ENCODE data around the gene VPS29. TPM values are rescaled to one million over a fixed set of nuclear protein-coding genes. Genes with fewer than 3 reads are reported as not detected.

Gene VPS29
- polyA plus RNA-seq, 1 of the 3 experiments (the other 2 are of a cell fraction) = 110 TPM

- no peaks in the 10 kb centered on the region for H3K27me3 ChIP-seq (ENCODE audit: insufficient read depth)
- H4K20me1 ChIP-seq (ENCODE audit: insufficient read depth) = no peaks in the 10 kb centered on the region
- peaks cover 8% of the 10 kb centered on the region in 2 experiments for H3K4me1 ChIP-seq (ENCODE audit: control insufficient read depth in 1 of 2, insufficient read depth in 2 of 2, low read depth in 1 of 2, low read length in 1 of 2)
- H3K36me3 ChIP-seq (replicated peaks in 1 of 2; ENCODE audit: control insufficient read depth in 1 of 2, insufficient read depth in 2 of 2, low read length in 1 of 2) = peaks cover 0 to 13% of the 10 kb centered on the region in 2 experiments
- peak within 1 kb of the TSS; percentile 92 to 94 for H3K27ac ChIP-seq (ENCODE audit: low read depth in 2 of 2, low read length in 1 of 2)
- H2AFZ ChIP-seq (ENCODE audit: low read depth) = peak within 1 kb of the TSS; percentile 96
- H3K9me2 ChIP-seq = no peaks in the 10 kb centered on the region
- H3K79me2 ChIP-seq (ENCODE audit: insufficient read depth) = peaks cover 52% of the 10 kb centered on the region
- POLR2A ChIA-PET = interaction anchor here (0.6 to 2.0 kb wide), 7 partner anchors 10 to 629 kb away, joined by 3 to 26 read pairs (median 6); partner anchors contain the start of genes ARPC3 and TCTN1
- peak within 1 kb of the TSS; percentile 92 for H3K9ac ChIP-seq
- no peaks in the 10 kb centered on the region for H3K9me3 ChIP-seq
- CTCF ChIA-PET = interaction anchor here (0.6 to 7.1 kb wide), 44 partner anchors 10 to 854 kb away, joined by 3 to 84 read pairs (median 4); partner anchors contain the start of genes ARPC3, HVCN1, RAD9B and VPS29
- H3F3A ChIP-seq (replicated peaks; ENCODE audit: insufficient read depth) = peaks cover 15% of the 10 kb centered on the region
- peak within 1 kb of the TSS; percentile 99 for H3K4me2 ChIP-seq
- peak within 1 kb of the TSS; percentile 78 to 82 for H3K4me3 ChIP-seq (ENCODE audit: low read depth in 2 of 2, low read length in 1 of 2)
- WGBS (ENCODE audit: low lambda C conversion rate) = 0% methylated on average over 49 of the region's 78 CpGs
- DNase-seq = peak; percentile 93
- peak; percentile 31; the same call in 1 of the 2 replicates for TF ChIP-seq PBX3 (IDR thresholded peaks at IDR 0.05)
- no peak for TF ChIP-seq FOXJ3 (CRISPR knock-in tag; IDR thresholded peaks at IDR 0.05)
- TF ChIP-seq FOXM1 (IDR thresholded peaks at IDR 0.05; ENCODE audit: low read depth) = no peak
- TF ChIP-seq SMC3 (IDR thresholded peaks at IDR 0.05; ENCODE audit: low read depth, low read length) = no peak
- no peak for TF ChIP-seq IRF3 (IDR thresholded peaks at IDR 0.05; ENCODE audit: low read depth, low read length)
- peak; percentile 86 for TF ChIP-seq POLR2AphosphoS5 (IDR thresholded peaks at IDR 0.05; ENCODE audit: low read depth, low read length)
- peak; percentile 96 for TF ChIP-seq MXI1 (IDR thresholded peaks at IDR 0.05; ENCODE audit: low read depth, low read length)
- peak; percentile 9; the same call in 1 of the 2 replicates for TF ChIP-seq YY1 (IDR thresholded peaks at IDR 0.05; ENCODE audit: low read depth)
- no peak; the same call in 1 of the 2 replicates for TF ChIP-seq FOSL2 (IDR thresholded peaks at IDR 0.05; ENCODE audit: borderline replicate concordance, low read depth)
- TF ChIP-seq TEAD4 (IDR thresholded peaks at IDR 0.05; ENCODE audit: borderline replicate concordance, insufficient read depth) = peak; percentile 47
- TF ChIP-seq REST (IDR thresholded peaks at IDR 0.05; ENCODE audit: low read depth, low read length) = peak; percentile 60; the same call in 1 of the 2 replicates
- no peak; the same call in 1 of the 2 replicates for TF ChIP-seq USF1 (IDR thresholded peaks at IDR 0.05; ENCODE audit: borderline replicate concordance, low read depth)
- TF ChIP-seq ZBTB33 (IDR thresholded peaks at IDR 0.05; ENCODE audit: borderline replicate concordance, low read depth) = peak; percentile 94
- TF ChIP-seq RXRA (IDR thresholded peaks at IDR 0.05; ENCODE audit: borderline replicate concordance, low read depth) = no peak
- TF ChIP-seq RAD21 (IDR thresholded peaks at IDR 0.05; ENCODE audit: low read length) = no peak
- TF ChIP-seq USF2 (IDR thresholded peaks at IDR 0.05; ENCODE audit: borderline replicate concordance, low read depth, low read length) = no peak
- no peak for TF ChIP-seq CTCF (IDR thresholded peaks at IDR 0.05)
- peak; percentile 46; the same call in 1 of the 2 replicates for TF ChIP-seq GATA2 (CRISPR knock-in tag; IDR thresholded peaks at IDR 0.05)
Measured at GRCh38 chr12:110468214-110469048, 33.5 kb downstream of the VPS29 start, which contains the start of the genes FAM216A and GPN3. Gene FAM216A, plus strand, starts transcription at chr12:110468845. Its CDS starts 31 bp downstream, at chr12:110468876. Gene GPN3, minus strand, starts transcription at chr12:110468257. Its CDS starts 54 bp downstream, at chr12:110468203.
